ENCODE results near the gene MCF2L.

The MCF2L gene

DNA sequence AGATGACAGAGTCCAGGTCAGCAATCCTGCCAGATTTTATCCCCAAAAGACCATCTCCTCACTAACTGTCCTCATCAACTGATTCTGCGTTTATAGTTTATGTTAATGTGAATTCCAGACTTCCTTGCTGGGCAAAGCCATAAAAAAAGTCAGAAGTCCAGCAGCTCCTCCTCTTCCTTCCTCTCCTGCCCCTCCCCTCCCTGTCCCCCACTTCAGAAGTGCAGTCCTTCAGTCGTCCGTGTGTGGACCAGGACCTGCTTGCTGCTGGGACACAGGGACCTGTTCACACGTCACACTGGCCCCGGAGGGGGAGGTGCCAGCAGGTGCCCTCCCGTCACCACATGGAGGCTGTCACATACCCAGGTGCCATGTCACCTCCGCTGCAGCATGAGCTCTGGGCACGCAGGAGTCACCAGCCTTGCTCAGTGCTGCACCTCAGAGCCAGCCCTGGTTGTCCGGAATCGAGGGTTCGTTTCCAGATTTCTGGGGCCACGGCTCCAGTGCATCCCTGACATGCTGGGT is 4.0 kb upstream of the MCF2L start (continued):
- TF ChIP-seq, protein P1, sequence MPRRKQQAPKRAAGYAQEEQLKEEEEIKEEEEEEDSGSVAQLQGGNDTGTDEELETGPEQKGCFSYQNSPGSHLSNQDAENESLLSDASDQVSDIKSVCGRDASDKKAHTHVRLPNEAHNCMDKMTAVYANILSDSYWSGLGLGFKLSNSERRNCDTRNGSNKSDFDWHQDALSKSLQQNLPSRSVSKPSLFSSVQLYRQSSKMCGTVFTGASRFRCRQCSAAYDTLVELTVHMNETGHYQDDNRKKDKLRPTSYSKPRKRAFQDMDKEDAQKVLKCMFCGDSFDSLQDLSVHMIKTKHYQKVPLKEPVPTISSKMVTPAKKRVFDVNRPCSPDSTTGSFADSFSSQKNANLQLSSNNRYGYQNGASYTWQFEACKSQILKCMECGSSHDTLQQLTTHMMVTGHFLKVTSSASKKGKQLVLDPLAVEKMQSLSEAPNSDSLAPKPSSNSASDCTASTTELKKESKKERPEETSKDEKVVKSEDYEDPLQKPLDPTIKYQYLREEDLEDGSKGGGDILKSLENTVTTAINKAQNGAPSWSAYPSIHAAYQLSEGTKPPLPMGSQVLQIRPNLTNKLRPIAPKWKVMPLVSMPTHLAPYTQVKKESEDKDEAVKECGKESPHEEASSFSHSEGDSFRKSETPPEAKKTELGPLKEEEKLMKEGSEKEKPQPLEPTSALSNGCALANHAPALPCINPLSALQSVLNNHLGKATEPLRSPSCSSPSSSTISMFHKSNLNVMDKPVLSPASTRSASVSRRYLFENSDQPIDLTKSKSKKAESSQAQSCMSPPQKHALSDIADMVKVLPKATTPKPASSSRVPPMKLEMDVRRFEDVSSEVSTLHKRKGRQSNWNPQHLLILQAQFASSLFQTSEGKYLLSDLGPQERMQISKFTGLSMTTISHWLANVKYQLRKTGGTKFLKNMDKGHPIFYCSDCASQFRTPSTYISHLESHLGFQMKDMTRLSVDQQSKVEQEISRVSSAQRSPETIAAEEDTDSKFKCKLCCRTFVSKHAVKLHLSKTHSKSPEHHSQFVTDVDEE (CRISPR knock-in tag; IDR thresholded peaks at IDR 0.05): no peak
- no peak for TF ChIP-seq SNAI2 (CRISPR knock-in tag; IDR thresholded peaks at IDR 0.05)
- no peak for TF ChIP-seq ISL1 (CRISPR knock-in tag; IDR thresholded peaks at IDR 0.05)
- TF ChIP-seq BACH2 (CRISPR knock-in tag; IDR thresholded peaks at IDR 0.05; ENCODE audit: borderline replicate concordance): no peak

DNA sequence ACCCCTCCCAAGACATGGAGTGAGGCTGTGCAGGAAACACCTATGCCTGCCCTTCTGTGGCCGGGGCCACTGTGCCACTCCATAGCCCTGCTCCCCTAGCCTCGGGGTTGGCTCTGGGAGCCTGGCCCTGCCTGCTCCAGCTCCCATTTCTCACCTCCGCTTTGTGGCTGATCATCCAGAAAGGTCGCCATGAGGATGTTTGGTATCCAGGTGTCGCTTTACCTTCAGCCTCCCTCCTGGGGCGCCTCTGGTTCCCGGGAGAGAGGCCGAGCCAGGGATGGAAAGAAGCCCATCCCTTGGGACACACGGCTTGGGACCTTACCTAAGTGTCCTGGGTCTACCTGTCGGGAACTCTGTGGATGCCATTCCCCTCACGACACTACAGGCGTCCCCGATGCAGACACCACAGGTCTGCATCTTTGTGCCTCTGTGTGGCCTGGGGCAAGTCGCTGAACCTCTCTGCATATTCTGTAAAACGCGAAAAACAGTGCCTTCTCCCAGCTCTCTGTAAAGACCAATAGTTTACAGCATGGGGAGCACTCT is 3.4 kb upstream of the MCF2L start:
- ATAC-seq: no peak
- TF ChIP-seq, protein P2, sequence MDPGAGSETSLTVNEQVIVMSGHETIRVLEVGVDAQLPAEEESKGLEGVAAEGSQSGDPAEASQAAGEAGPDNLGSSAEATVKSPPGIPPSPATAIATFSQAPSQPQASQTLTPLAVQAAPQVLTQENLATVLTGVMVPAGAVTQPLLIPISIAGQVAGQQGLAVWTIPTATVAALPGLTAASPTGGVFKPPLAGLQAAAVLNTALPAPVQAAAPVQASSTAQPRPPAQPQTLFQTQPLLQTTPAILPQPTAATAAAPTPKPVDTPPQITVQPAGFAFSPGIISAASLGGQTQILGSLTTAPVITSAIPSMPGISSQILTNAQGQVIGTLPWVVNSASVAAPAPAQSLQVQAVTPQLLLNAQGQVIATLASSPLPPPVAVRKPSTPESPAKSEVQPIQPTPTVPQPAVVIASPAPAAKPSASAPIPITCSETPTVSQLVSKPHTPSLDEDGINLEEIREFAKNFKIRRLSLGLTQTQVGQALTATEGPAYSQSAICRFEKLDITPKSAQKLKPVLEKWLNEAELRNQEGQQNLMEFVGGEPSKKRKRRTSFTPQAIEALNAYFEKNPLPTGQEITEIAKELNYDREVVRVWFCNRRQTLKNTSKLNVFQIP (CRISPR knock-in tag; IDR thresholded peaks at IDR 0.05; ENCODE audit: borderline replicate concordance, low read depth): no peak
- no peak for TF ChIP-seq ZNF8 (CRISPR knock-in tag; IDR thresholded peaks at IDR 0.05)
- TF ChIP-seq ZFP3 (CRISPR knock-in tag; IDR thresholded peaks at IDR 0.05): no peak
- no peak for TF ChIP-seq ARNTL (CRISPR knock-in tag; IDR thresholded peaks at IDR 0.05; ENCODE audit: borderline replicate concordance, low read depth)
- TF ChIP-seq TCF4 (CRISPR knock-in tag; IDR thresholded peaks at IDR 0.05; ENCODE audit: borderline replicate concordance): no peak
- TF ChIP-seq, protein P3, sequence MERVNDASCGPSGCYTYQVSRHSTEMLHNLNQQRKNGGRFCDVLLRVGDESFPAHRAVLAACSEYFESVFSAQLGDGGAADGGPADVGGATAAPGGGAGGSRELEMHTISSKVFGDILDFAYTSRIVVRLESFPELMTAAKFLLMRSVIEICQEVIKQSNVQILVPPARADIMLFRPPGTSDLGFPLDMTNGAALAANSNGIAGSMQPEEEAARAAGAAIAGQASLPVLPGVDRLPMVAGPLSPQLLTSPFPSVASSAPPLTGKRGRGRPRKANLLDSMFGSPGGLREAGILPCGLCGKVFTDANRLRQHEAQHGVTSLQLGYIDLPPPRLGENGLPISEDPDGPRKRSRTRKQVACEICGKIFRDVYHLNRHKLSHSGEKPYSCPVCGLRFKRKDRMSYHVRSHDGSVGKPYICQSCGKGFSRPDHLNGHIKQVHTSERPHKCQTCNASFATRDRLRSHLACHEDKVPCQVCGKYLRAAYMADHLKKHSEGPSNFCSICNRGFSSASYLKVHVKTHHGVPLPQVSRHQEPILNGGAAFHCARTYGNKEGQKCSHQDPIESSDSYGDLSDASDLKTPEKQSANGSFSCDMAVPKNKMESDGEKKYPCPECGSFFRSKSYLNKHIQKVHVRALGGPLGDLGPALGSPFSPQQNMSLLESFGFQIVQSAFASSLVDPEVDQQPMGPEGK (CRISPR knock-in tag; IDR thresholded peaks at IDR 0.05; ENCODE audit: borderline replicate concordance): no peak
- TF ChIP-seq, protein P4, sequence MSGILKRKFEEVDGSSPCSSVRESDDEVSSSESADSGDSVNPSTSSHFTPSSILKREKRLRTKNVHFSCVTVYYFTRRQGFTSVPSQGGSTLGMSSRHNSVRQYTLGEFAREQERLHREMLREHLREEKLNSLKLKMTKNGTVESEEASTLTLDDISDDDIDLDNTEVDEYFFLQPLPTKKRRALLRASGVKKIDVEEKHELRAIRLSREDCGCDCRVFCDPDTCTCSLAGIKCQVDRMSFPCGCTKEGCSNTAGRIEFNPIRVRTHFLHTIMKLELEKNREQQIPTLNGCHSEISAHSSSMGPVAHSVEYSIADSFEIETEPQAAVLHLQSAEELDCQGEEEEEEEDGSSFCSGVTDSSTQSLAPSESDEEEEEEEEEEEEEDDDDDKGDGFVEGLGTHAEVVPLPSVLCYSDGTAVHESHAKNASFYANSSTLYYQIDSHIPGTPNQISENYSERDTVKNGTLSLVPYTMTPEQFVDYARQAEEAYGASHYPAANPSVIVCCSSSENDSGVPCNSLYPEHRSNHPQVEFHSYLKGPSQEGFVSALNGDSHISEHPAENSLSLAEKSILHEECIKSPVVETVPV (CRISPR knock-in tag; IDR thresholded peaks at IDR 0.05): no peak
- no peak for TF ChIP-seq ZNF70 (CRISPR knock-in tag; IDR thresholded peaks at IDR 0.05)
- no peak for TF ChIP-seq TOX (CRISPR knock-in tag; IDR thresholded peaks at IDR 0.05; ENCODE audit: borderline replicate concordance)
- no peak for TF ChIP-seq CSDC2 (CRISPR knock-in tag; IDR thresholded peaks at IDR 0.05)
- TF ChIP-seq ESRRG (CRISPR knock-in tag; IDR thresholded peaks at IDR 0.05): no peak
- TF ChIP-seq, protein P1 (CRISPR knock-in tag; IDR thresholded peaks at IDR 0.05): no peak
- no peak for TF ChIP-seq PPARA (CRISPR knock-in tag; IDR thresholded peaks at IDR 0.05; ENCODE audit: borderline replicate concordance)
- TF ChIP-seq SNAI2 (CRISPR knock-in tag; IDR thresholded peaks at IDR 0.05): no peak
- no peak for TF ChIP-seq ZNF565 (CRISPR knock-in tag; conservative IDR thresholded peaks at IDR 0.05; ENCODE audit: low read depth)
- no peak for TF ChIP-seq ISL1 (CRISPR knock-in tag; IDR thresholded peaks at IDR 0.05)
- no peak for TF ChIP-seq BACH2 (CRISPR knock-in tag; IDR thresholded peaks at IDR 0.05; ENCODE audit: borderline replicate concordance)
- no peak for TF ChIP-seq GLIS3 (CRISPR knock-in tag; IDR thresholded peaks at IDR 0.05)
- TF ChIP-seq ZC3H10 (CRISPR knock-in tag; IDR thresholded peaks at IDR 0.05): no peak

DNA sequence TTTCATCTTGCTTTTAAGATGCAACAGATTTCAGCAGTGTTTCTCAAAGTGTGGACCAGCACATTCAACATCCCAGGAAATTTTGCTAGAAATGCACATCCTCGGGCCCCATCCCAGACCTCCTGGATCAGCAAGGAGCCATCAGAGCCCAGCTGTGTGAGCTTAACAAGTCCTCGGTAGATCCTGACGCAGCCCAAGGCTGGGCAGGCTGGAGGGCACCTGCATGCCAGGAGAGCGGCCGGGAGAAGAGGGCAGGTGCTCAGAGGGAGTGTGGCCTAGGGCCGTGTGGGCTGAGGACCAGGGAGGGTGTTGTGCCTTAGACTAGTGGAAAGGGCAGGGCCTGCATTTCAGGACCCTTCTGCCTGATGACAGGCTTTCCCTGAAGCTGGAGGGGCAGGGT is 2.2 kb upstream of the MCF2L start:
- no peak for ATAC-seq
- TF ChIP-seq ZNF565 (CRISPR knock-in tag; conservative IDR thresholded peaks at IDR 0.05; ENCODE audit: low read depth) (no peak), ZFP30 (CRISPR knock-in tag; IDR thresholded peaks at IDR 0.05) (no peak), ZNF70 (CRISPR knock-in tag; IDR thresholded peaks at IDR 0.05) (no peak), ZFP3 (CRISPR knock-in tag; IDR thresholded peaks at IDR 0.05) (no peak), GLIS3 (CRISPR knock-in tag; IDR thresholded peaks at IDR 0.05) (no peak), TOX (CRISPR knock-in tag; IDR thresholded peaks at IDR 0.05; ENCODE audit: borderline replicate concordance) (no peak), ISL1 (CRISPR knock-in tag; IDR thresholded peaks at IDR 0.05) (no peak)
- TF ChIP-seq, protein P1 (CRISPR knock-in tag; IDR thresholded peaks at IDR 0.05): no peak
- TF ChIP-seq, protein P3 (CRISPR knock-in tag; IDR thresholded peaks at IDR 0.05; ENCODE audit: borderline replicate concordance): no peak
